Measurements from ENCODE around the gene OR2Z1. TPM values are rescaled to one million over a fixed set of nuclear protein-coding genes. Genes with fewer than 3 reads are reported as not detected.
"Not testable (repeated sequence)": the region's sequence is repeated elsewhere in the genome, so short reads cannot be mapped to it uniquely, and the experiment has no call there.

Gene OR2Z1
- polyA plus RNA-seq, 1 of the 3 experiments (the other 2 are of a cell fraction): not detected

GRCh38 chr19:8703223-8703622, 18.2 kb upstream of the OR2Z1 start:
- Histone ChIP-seq H3K4me2 (no peak overlapping the region), H2AFZ (ENCODE audit: low read depth) (no peak overlapping the region), H3K36me3 (replicated peaks in 1 of 2; ENCODE audit: control insufficient read depth in 1 of 2, insufficient read depth in 2 of 2, low read length in 1 of 2) (no peaks in the 10 kb centered on the region), H3K27me3 (ENCODE audit: insufficient read depth) (peaks cover 25% of the 10 kb centered on the region; the same call in 1 of the 2 replicates), H3K4me3 (ENCODE audit: low read depth in 2 of 2, low read length in 1 of 2) (no peak overlapping the region), H3K9me3 (no peaks in the 10 kb centered on the region), H3K9ac (no peak overlapping the region), H3K9me2 (no peaks in the 10 kb centered on the region), H3K27ac (ENCODE audit: low read depth in 2 of 2, low read length in 1 of 2) (no peak overlapping the region), H4K20me1 (ENCODE audit: insufficient read depth) (no peaks in the 10 kb centered on the region), H3K4me1 (ENCODE audit: control insufficient read depth in 1 of 2, insufficient read depth in 2 of 2, low read depth in 1 of 2, low read length in 1 of 2) (no peaks in the 10 kb centered on the region), H3K79me2 (ENCODE audit: insufficient read depth) (no peaks in the 10 kb centered on the region), H3F3A (replicated peaks; ENCODE audit: insufficient read depth) (no peaks in the 10 kb centered on the region)
- TF ChIP-seq USF1 (IDR thresholded peaks at IDR 0.05; ENCODE audit: borderline replicate concordance, low read depth) (no peak), NFIC (IDR thresholded peaks at IDR 0.05; ENCODE audit: borderline replicate concordance) (no peak), MXI1 (IDR thresholded peaks at IDR 0.05; ENCODE audit: low read depth, low read length) (no peak), EP300 (IDR thresholded peaks at IDR 0.05; ENCODE audit: borderline replicate concordance in 1 of 2, low read depth in 1 of 2, low read length in 1 of 2) (no peak), GATA2 (CRISPR knock-in tag; IDR thresholded peaks at IDR 0.05) (no peak), PBX3 (IDR thresholded peaks at IDR 0.05) (no peak), RCOR1 (IDR thresholded peaks at IDR 0.05; ENCODE audit: low read length) (no peak)
- 3% methylated on average over 7 of the region's 7 CpGs for WGBS (ENCODE audit: low lambda C conversion rate)
- ChIA-PET POLR2A (no interaction called here), CTCF (no interaction called here)
- no peak for DNase-seq

- DNase-seq; H3K36me3 ChIP-seq (replicated peaks in 1 of 2; ENCODE audit: control insufficient read depth in 1 of 2, insufficient read depth in 2 of 2, low read length in 1 of 2); H3K9me3 ChIP-seq; H2AFZ ChIP-seq (ENCODE audit: low read depth); H3K4me2 ChIP-seq; H3K79me2 ChIP-seq (ENCODE audit: insufficient read depth); H3K4me1 ChIP-seq (ENCODE audit: control insufficient read depth in 1 of 2, insufficient read depth in 2 of 2, low read depth in 1 of 2, low read length in 1 of 2); H3K27ac ChIP-seq (ENCODE audit: low read depth in 2 of 2, low read length in 1 of 2); H4K20me1 ChIP-seq (ENCODE audit: insufficient read depth); H3K9ac ChIP-seq; H3K9me2 ChIP-seq; POLR2A ChIA-PET; H3F3A ChIP-seq (replicated peaks; ENCODE audit: insufficient read depth); H3K4me3 ChIP-seq (ENCODE audit: low read depth in 2 of 2, low read length in 1 of 2): not testable (repeated sequence)
- peaks cover 16% of the 10 kb centered on the region; the same call in 1 of the 2 replicates for H3K27me3 ChIP-seq (ENCODE audit: insufficient read depth)
- CTCF ChIA-PET: interaction anchor here (0.6 kb wide), 1 partner anchor 1122 kb away, joined by 3 read pairs; no protein-coding TSS in a partner anchor
- 16% methylated on average over 2 of the region's 3 CpGs for WGBS (ENCODE audit: low lambda C conversion rate)
Measured at GRCh38 chr19:8705304-8705703, 16.1 kb upstream of the OR2Z1 start.

- Histone ChIP-seq H3F3A (replicated peaks; ENCODE audit: insufficient read depth) (no peaks in the 10 kb centered on the region), H3K4me3 (ENCODE audit: low read depth in 2 of 2, low read length in 1 of 2) (no peak overlapping the region), H3K9me3 (no peaks in the 10 kb centered on the region), H3K27ac (ENCODE audit: low read depth in 2 of 2, low read length in 1 of 2) (no peak overlapping the region), H4K20me1 (ENCODE audit: insufficient read depth) (no peaks in the 10 kb centered on the region), H3K36me3 (replicated peaks in 1 of 2; ENCODE audit: control insufficient read depth in 1 of 2, insufficient read depth in 2 of 2, low read length in 1 of 2) (no peaks in the 10 kb centered on the region), H3K27me3 (ENCODE audit: insufficient read depth) (peaks cover 14% of the 10 kb centered on the region; the same call in 1 of the 2 replicates), H3K79me2 (ENCODE audit: insufficient read depth) (no peaks in the 10 kb centered on the region), H2AFZ (ENCODE audit: low read depth) (no peak overlapping the region), H3K9ac (no peak overlapping the region), H3K9me2 (no peaks in the 10 kb centered on the region), H3K4me1 (ENCODE audit: control insufficient read depth in 1 of 2, insufficient read depth in 2 of 2, low read depth in 1 of 2, low read length in 1 of 2) (no peaks in the 10 kb centered on the region), H3K4me2 (no peak overlapping the region)
- DNase-seq: no peak
- CTCF ChIA-PET: no interaction called here
- WGBS (ENCODE audit: low lambda C conversion rate): 5% methylated on average over 5 of the region's 5 CpGs
- POLR2A ChIA-PET: no interaction called here
- no peak for TF ChIP-seq NFIC (IDR thresholded peaks at IDR 0.05; ENCODE audit: borderline replicate concordance)
- no peak for TF ChIP-seq MAX (IDR thresholded peaks at IDR 0.05; ENCODE audit: low read depth)
- TF ChIP-seq SIN3A (IDR thresholded peaks at IDR 0.05; ENCODE audit: borderline replicate concordance, low read depth, low read length): no peak
- TF ChIP-seq EZH2phosphoT487 (IDR thresholded peaks at IDR 0.05; ENCODE audit: borderline replicate concordance, low read depth): no peak
- TF ChIP-seq GABPA (IDR thresholded peaks at IDR 0.05; ENCODE audit: low read depth): no peak
- no peak for TF ChIP-seq FOXJ3 (CRISPR knock-in tag; IDR thresholded peaks at IDR 0.05)
- no peak for TF ChIP-seq YY1 (IDR thresholded peaks at IDR 0.05; ENCODE audit: low read depth)
- no peak for TF ChIP-seq ZBTB33 (IDR thresholded peaks at IDR 0.05; ENCODE audit: borderline replicate concordance, low read depth)
- TF ChIP-seq RFX5 (IDR thresholded peaks at IDR 0.05; ENCODE audit: low read length): no peak
- TF ChIP-seq PBX3 (IDR thresholded peaks at IDR 0.05): no peak
- TF ChIP-seq TAF1 (IDR thresholded peaks at IDR 0.05; ENCODE audit: borderline replicate concordance, low read depth, low read length): no peak
- no peak for TF ChIP-seq MEF2A (IDR thresholded peaks at IDR 0.05; ENCODE audit: borderline replicate concordance, low read depth)
Measured at GRCh38 chr19:8705742-8706141, 15.7 kb upstream of the OR2Z1 start.

Data from SK-N-SH (cell line).